Choroid plexus epithelial cell (primary cell): ENCODE results near the gene NCS1.

ENCODE experiments used
- DNase-seq: peaks from one replicate; pipeline ENCODE4 v3.0.0-alpha.2; 2010; ENCODE audit warnings: low read depth
- H3K4me3 ChIP-seq: 2 replicates; pipeline ENCODE4 v1.5.1; 2011; ENCODE audit warnings: low read depth, mild to moderate bottlenecking, control low read depth, low read length, moderate library complexity
- TF ChIP-seq, protein P1 (sequence below): conservative IDR thresholded peaks from 2 replicates; pipeline ENCODE4 v1.5.1; 2011; ENCODE audit warnings: low read depth, mild to moderate bottlenecking, control low read depth, inconsistent platforms, low read length, moderate library complexity

The NCS1 gene

DNA sequence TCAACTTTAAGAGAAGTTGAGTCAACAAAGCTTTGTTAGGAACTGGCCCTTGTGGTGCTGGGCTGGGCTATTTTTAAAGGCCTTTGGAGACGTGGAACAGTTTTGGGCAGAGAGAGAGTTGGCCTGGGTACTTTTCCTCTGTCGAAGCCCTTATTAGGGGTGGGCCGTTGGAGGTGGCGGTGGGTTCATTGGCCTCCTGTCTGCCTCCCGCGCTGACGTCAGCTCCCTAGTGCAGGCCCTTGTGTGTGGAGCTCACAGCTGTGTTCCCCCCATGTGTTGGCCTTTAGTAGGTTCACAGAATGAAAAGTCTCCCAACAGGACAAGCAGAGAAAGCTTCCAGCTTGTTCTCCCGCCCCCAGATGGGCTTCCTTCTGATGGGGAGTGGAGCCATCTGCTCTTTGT is 2.7 kb downstream of the NCS1 start:
- DNase-seq = no peak
- TF ChIP-seq, protein P1, sequence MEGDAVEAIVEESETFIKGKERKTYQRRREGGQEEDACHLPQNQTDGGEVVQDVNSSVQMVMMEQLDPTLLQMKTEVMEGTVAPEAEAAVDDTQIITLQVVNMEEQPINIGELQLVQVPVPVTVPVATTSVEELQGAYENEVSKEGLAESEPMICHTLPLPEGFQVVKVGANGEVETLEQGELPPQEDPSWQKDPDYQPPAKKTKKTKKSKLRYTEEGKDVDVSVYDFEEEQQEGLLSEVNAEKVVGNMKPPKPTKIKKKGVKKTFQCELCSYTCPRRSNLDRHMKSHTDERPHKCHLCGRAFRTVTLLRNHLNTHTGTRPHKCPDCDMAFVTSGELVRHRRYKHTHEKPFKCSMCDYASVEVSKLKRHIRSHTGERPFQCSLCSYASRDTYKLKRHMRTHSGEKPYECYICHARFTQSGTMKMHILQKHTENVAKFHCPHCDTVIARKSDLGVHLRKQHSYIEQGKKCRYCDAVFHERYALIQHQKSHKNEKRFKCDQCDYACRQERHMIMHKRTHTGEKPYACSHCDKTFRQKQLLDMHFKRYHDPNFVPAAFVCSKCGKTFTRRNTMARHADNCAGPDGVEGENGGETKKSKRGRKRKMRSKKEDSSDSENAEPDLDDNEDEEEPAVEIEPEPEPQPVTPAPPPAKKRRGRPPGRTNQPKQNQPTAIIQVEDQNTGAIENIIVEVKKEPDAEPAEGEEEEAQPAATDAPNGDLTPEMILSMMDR = no peak
- no peak overlapping the region for H3K4me3 ChIP-seq

DNA sequence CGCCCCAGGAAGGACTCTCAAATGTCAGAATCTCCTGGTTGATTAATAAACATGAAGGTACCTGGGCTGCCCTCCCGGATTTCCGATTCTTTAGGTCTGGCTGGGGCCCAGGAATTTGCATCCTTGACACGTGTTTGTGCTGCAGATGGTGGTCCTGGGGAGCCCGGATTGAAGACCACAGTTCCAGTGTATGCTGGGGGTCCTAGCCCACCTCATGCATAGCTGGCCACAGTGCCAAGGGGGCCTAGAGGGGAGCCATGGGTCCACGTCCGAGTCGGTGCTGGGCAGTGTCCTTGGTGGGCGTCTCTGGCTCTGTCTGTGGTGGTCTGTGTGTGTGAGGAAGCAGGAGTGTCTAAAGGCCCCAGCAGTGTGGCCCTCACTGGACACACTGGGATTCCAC is 3.2 kb downstream of the NCS1 start:
- TF ChIP-seq, protein P1 = no peak
- no peak for DNase-seq
- no peak overlapping the region for H3K4me3 ChIP-seq

DNA sequence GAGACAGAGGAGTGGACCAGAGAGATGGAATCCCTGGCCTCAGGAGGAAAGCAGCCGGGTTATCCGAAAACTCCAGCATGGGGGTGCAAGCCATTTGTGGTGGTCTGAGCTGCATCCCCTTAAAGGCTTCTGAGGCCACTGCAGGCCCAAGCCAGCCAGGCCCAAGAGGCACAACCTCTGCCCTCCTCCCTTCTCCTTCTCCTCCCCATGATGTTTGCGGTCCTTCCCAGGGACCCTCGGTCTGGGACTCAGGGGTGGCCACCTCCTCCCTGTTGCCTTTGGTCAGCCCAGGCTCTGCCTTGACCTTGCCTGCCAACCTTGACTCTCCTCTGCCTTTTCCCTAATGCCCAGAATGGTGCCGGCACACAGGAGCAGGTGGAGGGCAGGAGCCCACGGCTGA is 4.6 kb downstream of the NCS1 start:
- no peak for DNase-seq
- TF ChIP-seq, protein P1 = no peak
- H3K4me3 ChIP-seq = no peak overlapping the region

DNA sequence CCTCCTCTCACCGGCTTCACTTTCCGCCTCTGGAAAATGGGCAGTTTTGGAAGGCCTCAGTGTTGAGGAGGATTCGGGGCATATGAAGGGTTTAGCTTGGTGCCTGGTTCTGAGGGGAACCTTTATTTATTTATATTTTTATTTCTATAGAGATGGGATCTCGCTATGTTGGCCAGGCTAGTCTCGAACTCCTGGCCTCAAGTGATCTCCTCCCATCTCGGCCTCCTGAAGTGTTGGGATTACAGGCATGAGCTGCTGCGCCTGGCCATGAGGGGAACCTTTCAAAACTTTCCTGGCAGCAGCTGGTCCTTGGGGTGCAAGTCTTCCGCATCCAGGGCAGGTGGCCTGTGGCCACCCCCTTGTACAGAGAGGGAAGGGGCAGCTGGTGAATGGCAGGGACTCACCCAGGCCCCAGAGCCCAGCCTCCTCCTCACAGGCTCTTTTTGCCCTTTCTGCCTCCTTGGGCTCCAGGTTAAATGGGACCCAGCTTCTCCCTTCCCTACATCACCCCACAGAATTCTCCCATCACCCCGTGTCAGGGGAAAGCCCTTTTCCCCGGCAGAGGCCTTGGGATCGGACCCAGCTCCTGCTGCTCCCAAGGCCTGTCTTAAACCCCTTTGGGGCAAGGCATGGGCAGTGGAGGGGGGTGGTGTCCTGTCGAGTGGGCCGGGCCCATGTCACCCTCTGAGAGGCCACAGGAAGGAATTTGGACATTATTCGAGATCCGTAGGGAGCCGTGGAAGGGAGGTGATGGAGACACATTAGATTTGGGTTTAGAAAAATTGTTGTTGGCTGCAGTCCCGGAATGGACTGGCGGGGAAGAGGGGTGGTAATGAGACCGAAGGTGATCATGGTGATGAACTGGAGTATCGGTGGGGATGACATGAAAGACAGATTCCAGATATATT is 5.9 kb downstream of the NCS1 start:
- H3K4me3 ChIP-seq = no peak overlapping the region
- TF ChIP-seq, protein P1 = no peak
- no peak for DNase-seq

DNA sequence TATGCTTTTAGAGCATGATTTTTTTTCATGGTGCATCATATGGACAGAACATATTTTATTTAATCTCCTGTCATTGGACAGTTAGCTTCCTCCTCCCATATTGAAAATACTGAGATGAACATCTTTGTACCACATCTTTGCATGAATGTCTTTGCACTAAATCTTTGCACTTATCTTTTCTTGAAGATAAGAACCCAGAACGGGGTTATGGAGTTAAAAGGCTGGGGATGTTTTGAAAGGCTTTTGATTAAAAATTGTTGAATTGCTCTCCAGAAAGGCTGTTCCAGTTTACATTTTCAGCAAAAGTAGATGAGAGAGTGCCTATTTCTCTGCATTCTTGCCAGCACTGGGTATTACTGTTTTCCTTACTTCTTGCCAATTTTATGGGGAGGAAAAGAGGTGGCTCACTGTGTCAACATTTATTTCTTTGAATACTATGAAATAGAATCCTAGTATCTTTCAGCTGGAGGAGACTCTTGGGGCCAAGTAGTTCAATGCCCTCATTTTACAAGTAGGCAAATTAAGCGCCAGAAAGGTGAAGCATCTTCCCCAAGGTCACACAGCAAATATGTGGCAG is 7.2 kb downstream of the NCS1 start:
- no peak for DNase-seq
- TF ChIP-seq, protein P1 = no peak
- no peak overlapping the region for H3K4me3 ChIP-seq

DNA sequence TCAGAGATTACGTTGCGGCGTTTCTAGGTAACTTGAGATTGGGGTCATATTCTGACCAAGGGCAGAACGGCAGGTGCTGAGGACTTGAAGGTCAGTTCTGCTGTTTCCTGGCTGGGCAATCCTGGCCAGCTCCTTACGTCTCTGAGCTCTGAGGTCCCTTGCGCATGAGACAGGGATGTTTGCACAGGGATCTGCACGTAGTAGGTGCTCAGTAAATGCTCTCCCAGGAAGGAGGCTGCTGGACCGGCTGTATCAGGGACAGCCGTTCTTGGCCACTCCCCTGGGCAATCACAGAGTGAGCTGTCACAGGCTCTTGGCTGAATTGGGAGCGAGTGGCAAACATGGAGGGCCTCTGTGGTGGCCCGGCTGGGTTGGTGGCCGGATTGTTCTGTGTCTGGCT is 8.3 kb downstream of the NCS1 start:
- H3K4me3 ChIP-seq = no peak overlapping the region
- TF ChIP-seq, protein P1 = no peak
- no peak for DNase-seq
